RPMI7951 (cell line): ENCODE results near the gene OR6F1. TPM values are rescaled to one million over a fixed set of nuclear protein-coding genes. Genes with fewer than 3 reads are reported as not detected.
A peak's percentile ranks its signal among the peaks of the same experiment; 100 is the strongest.
"Not testable (repeated sequence)": the region's sequence is repeated elsewhere in the genome, so short reads cannot be mapped to it uniquely, and the experiment has no call there.

Source experiments
- DNase-seq: peaks from one replicate; pipeline ENCODE4 v3.0.0-alpha.2; 2012; ENCODE audit warnings: low read depth
- total RNA-seq: library from RNA; depleted of rRNA; stranded (reverse); fragments of >200 nt; shearing (Covaris generic); gene quantifications from 2 replicates; pipeline ENCODE4 v1.2.3, GENCODE V29; 2014; rRNA removed

The OR6F1 gene
- not detected in 2 replicates for total RNA-seq

GRCh38 chr1:247716546-247716945, at the start of gene OR6F1:
TSS of gene OR6F1 (minus strand) at chr1:247716646. CDS start at chr1:247712755, 3,891 bp downstream.
- DNase-seq: no peak

- DNase-seq: no peak
Observed at GRCh38 chr1:247760456-247760855, 44.0 kb upstream of the OR6F1 start, which contains the start of gene OR1C1. TSS of gene OR1C1 (minus strand) at chr1:247760556. CDS start at chr1:247758406, 2,150 bp downstream.

GRCh38 chr1:247754311-247754710, 37.9 kb upstream of the OR6F1 start:
- DNase-seq: not testable (repeated sequence)

- no peak for DNase-seq
Observed at GRCh38 chr1:247749870-247750269, 33.4 kb upstream of the OR6F1 start.

- no peak for DNase-seq
Observed at GRCh38 chr1:247748041-247748440, 31.6 kb upstream of the OR6F1 start, which contains the start of gene OR14A2. TSS of gene OR14A2 (minus strand) at chr1:247748141.

GRCh38 chr1:247747616-247748015, 31.2 kb upstream of the OR6F1 start:
- peak; percentile 67 for DNase-seq

- DNase-seq: peak; percentile 47
Observed at GRCh38 chr1:247746391-247746935, 30.0 kb upstream of the OR6F1 start.

- peak; percentile 66 for DNase-seq
Observed at GRCh38 chr1:247742215-247742760, 25.8 kb upstream of the OR6F1 start.

- no peak for DNase-seq
Observed at GRCh38 chr1:247741756-247742155, 25.3 kb upstream of the OR6F1 start.

- peak; percentile 41 for DNase-seq
Observed at GRCh38 chr1:247740721-247741120, 24.3 kb upstream of the OR6F1 start.

GRCh38 chr1:247738315-247738714, 21.9 kb upstream of the OR6F1 start, which contains the start of gene OR14K1:
TSS of gene OR14K1 (plus strand) at chr1:247738615. CDS start at chr1:247738615, 0 bp downstream.
- no peak for DNase-seq

- no peak for DNase-seq
Observed at GRCh38 chr1:247721222-247721621, 4.8 kb upstream of the OR6F1 start.

- no peak for DNase-seq
Observed at GRCh38 chr1:247713753-247714152, 2.7 kb downstream of the OR6F1 start.

GRCh38 chr1:247710681-247711080, 5.8 kb downstream of the OR6F1 start:
- DNase-seq: peak; percentile 11

GRCh38 chr1:247701338-247701737, 15.1 kb downstream of the OR6F1 start:
- no peak for DNase-seq

GRCh38 chr1:247681288-247681897, 35.1 kb downstream of the OR6F1 start:
- DNase-seq: peak; percentile 61

- no peak for DNase-seq
Observed at GRCh38 chr1:247680171-247680570, 36.3 kb downstream of the OR6F1 start.

- DNase-seq: no peak
Observed at GRCh38 chr1:247679639-247680038, 36.8 kb downstream of the OR6F1 start, which contains the start of gene OR13G1. TSS of gene OR13G1 (minus strand) at chr1:247679739. CDS start at chr1:247673041, 6,698 bp downstream.

GRCh38 chr1:247669225-247669624, 47.2 kb downstream of the OR6F1 start:
- no peak for DNase-seq
